Measurements from ENCODE around the gene PHACTR2. TPM values are rescaled to one million over a fixed set of nuclear protein-coding genes. Genes with fewer than 3 reads are reported as not detected.

Gene PHACTR2
- total and polyA plus RNA-seq, 10 of the 15 experiments (the other 5 are each of a cell fraction or from before 2014, with no cell fraction given), result 1.4 to 19.1 (median 5.3) TPM

GRCh38 chr6:143674483-143675381 is 3.0 kb upstream of the PHACTR2 start:
- no TSS peak for BruUV-seq (replicated peaks)
- H3K27ac ChIP-seq (ENCODE audit: control insufficient read depth, insufficient read depth), result no peak overlapping the region
- no peaks in the 10 kb centered on the region for H4K20me1 ChIP-seq (ENCODE audit: control insufficient read depth, insufficient read depth)
- no peak for ATAC-seq
- H3K79me2 ChIP-seq (ENCODE audit: control insufficient read depth, insufficient read depth, low read length), result no peaks in the 10 kb centered on the region
- H3K9ac ChIP-seq (ENCODE audit: control insufficient read depth, insufficient read depth, low read length), result no peak overlapping the region
- SMC1A ChIA-PET (ENCODE audit: uncharacterized antibody, unreplicated experiment), result interaction anchor here (0.7 to 1.1 kb wide), 2 partner anchors 11 to 234 kb away, joined by 3 to 5 read pairs; no protein-coding TSS in a partner anchor
- peaks cover 3 to 14% of the 10 kb centered on the region in 2 experiments; a peak in 2 of 4 replicates for H3K27me3 ChIP-seq (replicated peaks in 1 of 2; ENCODE audit: control insufficient read depth in 2 of 2, insufficient read depth in 2 of 2, low read length in 1 of 2)
- DNase-seq (ENCODE audit: low read depth, low spot score), result no peak
- H3K36me3 ChIP-seq (ENCODE audit: control insufficient read depth in 2 of 2, insufficient read depth in 2 of 2, low read length in 1 of 2), result no peaks in the 10 kb centered on the region
- H3K4me3 ChIP-seq, result no peak overlapping the region
- in situ Hi-C loops (cut with MboI), result no loop called here
- RAD21 ChIA-PET (ENCODE audit: unreplicated experiment), result no interaction called here
- CTCF ChIA-PET, result no interaction called here
- H3K4me1 ChIP-seq (ENCODE audit: control insufficient read depth, insufficient read depth, low read length), result no peaks in the 10 kb centered on the region
- intact Hi-C loops (cut with micrococcal nuclease; ENCODE audit: unreplicated experiment), result no loop called here
- H2AFZ ChIP-seq (ENCODE audit: control insufficient read depth, low read depth, low read length), result no peak overlapping the region
- POLR2A ChIA-PET, result no interaction called here
- FAIRE-seq, result no peak
- no peaks in the 10 kb centered on the region for H3K9me3 ChIP-seq (replicated peaks; ENCODE audit: control insufficient read depth, insufficient read depth, low read length)
- 88% methylated on average over 3 of the region's 3 CpGs for WGBS (ENCODE audit: insufficient coverage, insufficient replicate concordance, low lambda C conversion rate, missing lambda C conversion rate)
- no peak for TF ChIP-seq ELK1 (IDR thresholded peaks at IDR 0.05; ENCODE audit: low read depth, low read length)
- no peak for TF ChIP-seq REST (IDR thresholded peaks at IDR 0.05; ENCODE audit: low read depth, low read length)
- no peak for TF ChIP-seq SMAD1 (IDR thresholded peaks at IDR 0.05; ENCODE audit: low read depth, partially characterized antibody)
- no peak for TF ChIP-seq SUZ12 (IDR thresholded peaks at IDR 0.05; ENCODE audit: unreplicated experiment)
- no peak overlapping the region for H3K4me2 ChIP-seq (ENCODE audit: control insufficient read depth, insufficient read depth)
